H1 (cell line): ENCODE results near the gene ATP6V1G1. TPM values are rescaled to one million over a fixed set of nuclear protein-coding genes. Genes with fewer than 3 reads are reported as not detected.

ENCODE experiments used
- CTCF ChIA-PET: fragments of 300-600 bp; sonication (Branson Sonifier 250); formaldehyde crosslinking; loops from one replicate; lab custom pipeline; 2021; ENCODE audit not compliant: partially characterized antibody; lab: Charles Lee
- POLR2A ChIA-PET: fragments of 300-600 bp; sonication (Branson Sonifier 250); formaldehyde crosslinking; loops from one replicate; lab custom pipeline; 2021; ENCODE audit warnings: inconsistent platforms; ENCODE audit not compliant: partially characterized antibody; lab: Charles Lee
- DNase-seq, 2 experiments: peaks; one replicate each; pipeline versions ENCODE4 v3.0.0 to v3.0.0-alpha.2; 2010 to 2022; ENCODE audit warnings: low spot score in 2 of 2, low read depth in 1 of 2, mixed read lengths in 1 of 2
- FAIRE-seq: peaks from 2 replicates; lab custom pipeline; 2011; peaks lifted over from hg19 to GRCh38; lab: Jason Lieb, UNC
- H2AFZ ChIP-seq: 2 replicates; pipeline ENCODE4 v1.8.1; 2012; ENCODE audit warnings: low read length, inconsistent platforms
- H2AK5ac ChIP-seq: 2 replicates; pipeline ENCODE4 v1.6.1; 2013; ENCODE audit warnings: low read depth, low read length
- H2BK120ac ChIP-seq: replicated peaks from 2 replicates; pipeline ENCODE3; 2013; ENCODE audit warnings: low read depth, low read length, inconsistent platforms
- H2BK12ac ChIP-seq: 2 replicates; pipeline ENCODE4 v1.6.1; 2013; ENCODE audit warnings: low read depth, low read length
- H2BK15ac ChIP-seq: 2 replicates; pipeline ENCODE4 v1.6.1; 2013; ENCODE audit warnings: low read length
- H2BK20ac ChIP-seq: 2 replicates; pipeline ENCODE4 v1.6.1; 2013; ENCODE audit warnings: low read length
- H2BK5ac ChIP-seq: 2 replicates; pipeline ENCODE4 v1.6.1; 2013; ENCODE audit warnings: low read depth, low read length
- H3K14ac ChIP-seq: 2 replicates; pipeline ENCODE4 v1.6.1; 2013; ENCODE audit warnings: inconsistent platforms; ENCODE audit not compliant: insufficient read length
- H3K18ac ChIP-seq: 2 replicates; pipeline ENCODE4 v1.6.1; 2013; ENCODE audit warnings: low read length; ENCODE audit errors: extremely low read depth
- H3K23ac ChIP-seq: 2 replicates; pipeline ENCODE4 v1.6.1; 2013; ENCODE audit warnings: inconsistent platforms; ENCODE audit not compliant: insufficient read length
- H3K23me2 ChIP-seq: 2 replicates; pipeline ENCODE4 v1.6.1; 2013; ENCODE audit warnings: low read depth, low read length
- H3K27ac ChIP-seq: 2 replicates; pipeline ENCODE4 v1.6.1; 2011; ENCODE audit warnings: low read depth, low read length, inconsistent platforms
- H3K27me3 ChIP-seq, 4 experiments: replicated peaks in 1 of 4; 1 replicate in 1 of 4; 2 replicates in 3 of 4; pipeline versions ENCODE4 v1.6.1 to v1.8.1; 2011 to 2013; ENCODE audit warnings: low read length in 3 of 4, mild to moderate bottlenecking in 3 of 4, inconsistent platforms in 2 of 4, mixed read lengths in 2 of 4, moderate library complexity in 1 of 4; ENCODE audit not compliant: control insufficient read depth in 3 of 4, insufficient read depth in 3 of 4; ENCODE audit errors: extremely low read depth in 1 of 4
- H3K36me3 ChIP-seq, 4 experiments: 2 replicates each; pipeline versions ENCODE4 v1.6.1 to v1.8.1; 2011 to 2013; ENCODE audit warnings: mild to moderate bottlenecking in 4 of 4, low read length in 3 of 4, moderate library complexity in 2 of 4, control low read depth in 1 of 4, inconsistent platforms in 1 of 4; ENCODE audit not compliant: insufficient read depth in 4 of 4, control insufficient read depth in 2 of 4
- H3K4ac ChIP-seq: replicated peaks from 2 replicates; pipeline ENCODE3; 2013; ENCODE audit warnings: low read length, low read depth, mixed read lengths, inconsistent platforms; ENCODE audit not compliant: insufficient read length
- H3K4me1 ChIP-seq, 4 experiments: replicated peaks in 1 of 4; 1 replicate in 1 of 4; 2 replicates in 3 of 4; pipeline versions ENCODE4 v1.6.1 to v1.8.1; 2011 to 2013; ENCODE audit warnings: low read length in 3 of 4, inconsistent platforms in 2 of 4, mixed read lengths in 1 of 4; ENCODE audit not compliant: insufficient read depth in 4 of 4, control insufficient read depth in 3 of 4
- H3K4me2 ChIP-seq, 2 experiments: 2 replicates each; pipeline versions ENCODE4 v1.6.1 to v1.8.1; 2011 to 2013; ENCODE audit warnings: low read depth in 2 of 2, low read length in 2 of 2, control low read depth in 1 of 2, inconsistent platforms in 1 of 2, mild to moderate bottlenecking in 1 of 2; ENCODE audit not compliant: insufficient read depth in 1 of 2
- H3K4me3 ChIP-seq, 4 experiments: fragments of 200-600, 300-600 bp in 1 of 4; sonication (generic), shearing (Covaris generic), sonication (Bioruptor Twin) in 1 of 4; 2 replicates each; pipeline versions ENCODE4 v1.5.1 to v1.8.1; 2011 to 2016; ENCODE audit warnings: low read length in 4 of 4, low read depth in 3 of 4, control low read depth in 2 of 4, inconsistent platforms in 2 of 4, mild to moderate bottlenecking in 2 of 4, mixed read lengths in 1 of 4, moderate library complexity in 1 of 4; ENCODE audit not compliant: insufficient read depth in 2 of 4; ENCODE audit errors: extremely low read depth in 1 of 4
- H3K56ac ChIP-seq: replicated peaks from 2 replicates; pipeline ENCODE3; 2013; ENCODE audit warnings: low read depth, mild to moderate bottlenecking, mixed read lengths, low read length, inconsistent platforms; ENCODE audit not compliant: insufficient read length
- H3K79me1 ChIP-seq: 2 replicates; pipeline ENCODE4 v1.6.1; 2013; ENCODE audit warnings: low read depth, low read length, control low read depth
- H3K79me2 ChIP-seq, 2 experiments: 2 replicates each; pipeline versions ENCODE4 v1.6.1 to v1.8.1; 2012 to 2013; ENCODE audit warnings: low read length in 2 of 2, mild to moderate bottlenecking in 2 of 2, inconsistent platforms in 1 of 2; ENCODE audit not compliant: insufficient read depth in 2 of 2, control insufficient read depth in 1 of 2
- H3K9ac ChIP-seq, 4 experiments: replicated peaks in 1 of 4; 1 replicate in 1 of 4; 2 replicates in 3 of 4; pipeline versions ENCODE4 v1.6.1 to v1.8.1; 2011 to 2013; ENCODE audit warnings: low read depth in 3 of 4, low read length in 3 of 4, control low read depth in 2 of 4, mild to moderate bottlenecking in 2 of 4, moderate library complexity in 2 of 4, inconsistent platforms in 1 of 4; ENCODE audit errors: extremely low read depth in 1 of 4
- H3K9me3 ChIP-seq, 2 experiments: 2 replicates each; pipeline versions ENCODE4 v1.6.1 to v1.8.1; 2012 to 2013; ENCODE audit warnings: mild to moderate bottlenecking in 2 of 2, moderate library complexity in 2 of 2, control low read depth in 1 of 2, inconsistent platforms in 1 of 2, low read depth in 1 of 2, low read length in 1 of 2, mixed read lengths in 1 of 2; ENCODE audit not compliant: insufficient read depth in 2 of 2
- H4K20me1 ChIP-seq, 2 experiments: replicated peaks in 1 of 2; 2 replicates each; pipeline versions ENCODE3 to v1.8.1; 2011 to 2013; ENCODE audit warnings: inconsistent platforms in 2 of 2, low read length in 2 of 2, mild to moderate bottlenecking in 1 of 2; ENCODE audit not compliant: insufficient read depth in 2 of 2, control insufficient read depth in 1 of 2
- H4K5ac ChIP-seq: 2 replicates; pipeline ENCODE4 v1.6.1; 2013; ENCODE audit warnings: low read length, low read depth, mixed read lengths, inconsistent platforms; ENCODE audit not compliant: insufficient read length
- H4K8ac ChIP-seq: 2 replicates; pipeline ENCODE4 v1.8.0; 2013; ENCODE audit warnings: mild to moderate bottlenecking, moderate library complexity, low read length, inconsistent platforms; ENCODE audit not compliant: insufficient read depth; ENCODE audit errors: extremely low read depth
- H4K91ac ChIP-seq: replicated peaks from 2 replicates; pipeline ENCODE3; 2013; ENCODE audit warnings: low read length, mixed read lengths, inconsistent platforms; ENCODE audit not compliant: insufficient read length
- CBX8 ChIP-seq: fragments of 300-800, 300-1000 bp; sonication (generic); IDR thresholded peaks from 2 replicates; pipeline ENCODE4 v1.7.1; 2016; ENCODE audit warnings: low read depth, low read length, borderline replicate concordance
- KDM1A ChIP-seq: fragments of 200-600, 300-600 bp; sonication (generic); IDR thresholded peaks from 2 replicates; pipeline ENCODE4 v1.7.1; 2016; ENCODE audit warnings: mild to moderate bottlenecking, low read length, borderline replicate concordance
- POLR2A ChIP-seq, 2 experiments: IDR thresholded peaks; 1 replicate in 1 of 2; 2 replicates in 1 of 2; pipeline ENCODE4 v1.6.1; 2011; ENCODE audit warnings: low read depth in 2 of 2, low read length in 2 of 2, mild to moderate bottlenecking in 2 of 2; ENCODE audit errors: control extremely low read depth in 1 of 2
- RBBP5 ChIP-seq: IDR thresholded peaks from 2 replicates; pipeline ENCODE4 v1.7.1; 2012; ENCODE audit warnings: low read depth, mild to moderate bottlenecking, inconsistent platforms, low read length, moderate library complexity, borderline replicate concordance
- RFX5 ChIP-seq: IDR thresholded peaks from 2 replicates; pipeline ENCODE4 v1.6.1; 2011; ENCODE audit warnings: low read depth, low read length, improper control_type of control experiment, borderline replicate concordance
- SAP30 ChIP-seq: fragments of 300-600 bp; sonication (generic); IDR thresholded peaks from 2 replicates; pipeline ENCODE4 v1.7.1; 2012; ENCODE audit warnings: low read length, moderate library complexity, mild to moderate bottlenecking, inconsistent platforms; ENCODE audit not compliant: insufficient read depth, insufficient replicate concordance
- SP1 ChIP-seq: IDR thresholded peaks from 2 replicates; pipeline ENCODE4 v1.6.1; 2011; ENCODE audit warnings: low read depth, low read length
- TAF7 ChIP-seq: optimal IDR thresholded peaks from 2 replicates; pipeline ENCODE3; 2011; ENCODE audit warnings: low read depth, mild to moderate bottlenecking, inconsistent platforms, low read length, moderate library complexity, borderline replicate concordance
- WGBS, 2 experiments: shearing (Covaris generic) in 1 of 2; methylation state at CpG; one replicate each; pipeline versions ENCODE4 v1.1.6 to v1.1.7; 2013 to 2015; ENCODE audit warnings: low lambda C conversion rate in 2 of 2, mixed read lengths in 2 of 2, inconsistent platforms in 1 of 2, low coverage in 1 of 2, missing lambda C conversion rate in 1 of 2; ENCODE audit not compliant: insufficient replicate concordance in 2 of 2, insufficient coverage in 1 of 2, insufficient read length in 1 of 2; ENCODE audit errors: extremely low coverage in 1 of 2, missing lambda C conversion rate in 1 of 2; 5-methylcytosine and 5-hydroxymethylcytosine counted together
- polyA plus RNA-seq, 7 experiments: library from polyadenylated mRNA; depleted of rRNA in 3 of 7; stranded (reverse) in 5 of 7; unstranded in 2 of 7; fragments of >200 nt in 5 of 7; fragments of 200-250 nt in 2 of 7; gene quantifications; 1 replicate in 5 of 7; 2 replicates in 1 of 7; 4 replicates in 1 of 7; pipeline versions ENCODE4 v1.2.1 to v1.2.3, GENCODE V29; 2011 to 2013; ENCODE audit warnings: missing spikeins in 2 of 7, mixed read lengths in 2 of 7
- total RNA-seq: library from RNA; stranded (reverse); fragmentation: NEBNext Ultra II Directional; extraction: Animal tissue kit (Norgen Biotek cat#: 25700); gene quantifications from 2 replicates; pipeline ENCODE4 v1.2.1, GENCODE V29; 2021

ATP6V1G1 gene
- total and polyA plus RNA-seq, 2 of the 8 experiments (the other 6 are each of a cell fraction or from before 2014, with no cell fraction given): 112 to 124 TPM

GRCh38 chr9:114558027-114558675 lies 29.4 kb upstream of the ATP6V1G1 start:
- no peak overlapping the region for H2AK5ac ChIP-seq
- no peak overlapping the region for H3K4ac ChIP-seq
- no peak overlapping the region for H4K5ac ChIP-seq
- H2BK20ac ChIP-seq: no peak overlapping the region
- H3K14ac ChIP-seq: no peak overlapping the region
- H4K8ac ChIP-seq: no peak overlapping the region
- H2BK120ac ChIP-seq: no peak overlapping the region
- H2AFZ ChIP-seq: no peak overlapping the region
- H3K23me2 ChIP-seq: no peaks in the 10 kb centered on the region
- H4K91ac ChIP-seq: no peak overlapping the region
- no peak overlapping the region for H2BK12ac ChIP-seq
- no peak for FAIRE-seq
- H2BK15ac ChIP-seq: no peak overlapping the region
- H3K4me3 ChIP-seq: no peak overlapping the region
- H4K20me1 ChIP-seq: no peaks in the 10 kb centered on the region
- H3K4me1 ChIP-seq: no peaks in the 10 kb centered on the region
- WGBS, 2 experiments: 87% methylated on average over 3 of the region's 3 CpGs; no CpG with 5 or more reads in 1 of the 2 experiments
- H3K79me2 ChIP-seq: no peaks in the 10 kb centered on the region
- DNase-seq: no peak
- CTCF ChIA-PET: interaction anchor here (0.9 to 1.7 kb wide), 5 partner anchors 9 to 71 kb away, joined by 3 to 4 read pairs (median 3); no protein-coding TSS in a partner anchor
- no peak overlapping the region for H3K27ac ChIP-seq
- POLR2A ChIA-PET: interaction anchor here (0.9 to 1.0 kb wide), 2 partner anchors 21 to 29 kb away, joined by 3 read pairs; partner anchors contain the start of gene ATP6V1G1
- H3K4me2 ChIP-seq: no peak overlapping the region
- H3K27me3 ChIP-seq: no peaks in the 10 kb centered on the region
- no peak overlapping the region for H2BK5ac ChIP-seq
- H3K18ac ChIP-seq: no peak overlapping the region
- H3K79me1 ChIP-seq: no peaks in the 10 kb centered on the region
- no peaks in the 10 kb centered on the region for H3K9me3 ChIP-seq
- no peaks in the 10 kb centered on the region for H3K36me3 ChIP-seq
- no peak overlapping the region for H3K56ac ChIP-seq
- H3K9ac ChIP-seq: no peak overlapping the region
- H3K23ac ChIP-seq: no peak overlapping the region
- TF ChIP-seq SP1: no peak
- no peak for TF ChIP-seq KDM1A
- TF ChIP-seq RBBP5: no peak
- no peak for TF ChIP-seq RFX5
- TF ChIP-seq CBX8: no peak
- no peak for TF ChIP-seq POLR2A (IDR thresholded peaks at IDR 0.05; ENCODE audit: control extremely low read depth in 1 of 2, low read depth in 2 of 2, low read length in 2 of 2)
- no peak for TF ChIP-seq SAP30
- TF ChIP-seq TAF7: no peak
